ENCODE measurements around the gene VEGFA.

VEGFA gene

GRCh38 chr6:43780941-43781928 is 11.2 kb downstream of the VEGFA start:
- FAIRE-seq (no peak), DNase-seq (ENCODE audit: insufficient read length, low spot score) (no peak)

DNA sequence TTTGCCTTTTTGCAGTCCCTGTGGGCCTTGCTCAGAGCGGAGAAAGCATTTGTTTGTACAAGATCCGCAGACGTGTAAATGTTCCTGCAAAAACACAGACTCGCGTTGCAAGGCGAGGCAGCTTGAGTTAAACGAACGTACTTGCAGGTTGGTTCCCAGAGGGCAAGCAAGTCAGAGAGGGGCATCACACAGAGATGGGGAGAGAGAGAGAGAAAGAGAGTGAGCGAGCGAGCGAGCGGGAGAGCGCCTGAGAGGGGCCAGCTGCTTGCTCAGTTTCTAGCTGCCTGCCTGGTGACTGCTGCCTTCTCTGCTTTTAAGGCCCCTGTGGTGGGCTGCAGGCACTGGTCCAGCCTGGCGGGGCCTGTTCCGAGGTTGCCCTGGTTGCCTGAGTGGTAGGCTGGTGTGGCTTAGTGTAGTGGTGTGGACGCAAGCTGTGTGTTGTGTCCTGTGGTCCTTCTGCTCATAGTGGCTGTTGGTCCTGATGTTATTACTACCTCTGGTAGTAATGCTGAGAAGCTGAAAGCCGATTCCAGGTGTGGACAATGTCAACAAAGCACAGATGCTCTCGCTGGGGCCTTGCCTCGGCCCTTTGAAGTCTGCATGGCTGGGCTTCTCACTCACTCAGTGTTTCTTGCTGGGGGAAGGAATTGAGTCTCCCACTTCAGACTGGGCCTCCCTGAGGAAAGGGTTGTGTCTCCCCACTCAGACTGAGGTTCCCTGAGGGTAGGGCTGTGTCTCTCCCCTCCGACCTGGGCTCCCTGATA is 12.1 kb downstream of the VEGFA start:
- DNase-seq (ENCODE audit: insufficient read length, low spot score) (no peak), FAIRE-seq (no peak)
- TF ChIP-seq POLR2A (IDR thresholded peaks at IDR 0.05; ENCODE audit: low read depth, low read length) (no peak), POU2F2 (IDR thresholded peaks at IDR 0.05; ENCODE audit: low read depth, low read length) (no peak), PAX5 (IDR thresholded peaks at IDR 0.05; ENCODE audit: insufficient read depth, low read length, severe bottlenecking) (no peak), SPI1 (IDR thresholded peaks at IDR 0.05; ENCODE audit: low read depth, low read length) (no peak), POLR2AphosphoS5 (IDR thresholded peaks at IDR 0.05; ENCODE audit: low read depth, low read length) (no peak)

More at GRCh38 chr6:43780941-43781928, 11.2 kb downstream of the VEGFA start:
- TF ChIP-seq SPI1 (IDR thresholded peaks at IDR 0.05; ENCODE audit: low read depth, low read length) (no peak), POLR2AphosphoS5 (IDR thresholded peaks at IDR 0.05; ENCODE audit: low read depth, low read length) (no peak), POLR2A (IDR thresholded peaks at IDR 0.05; ENCODE audit: low read depth, low read length) (no peak), TAF1 (IDR thresholded peaks at IDR 0.05; ENCODE audit: low read depth, low read length) (no peak), PAX5 (IDR thresholded peaks at IDR 0.05; ENCODE audit: insufficient read depth, low read length, severe bottlenecking) (no peak), POU2F2 (IDR thresholded peaks at IDR 0.05; ENCODE audit: low read depth, low read length) (no peak)

DNA sequence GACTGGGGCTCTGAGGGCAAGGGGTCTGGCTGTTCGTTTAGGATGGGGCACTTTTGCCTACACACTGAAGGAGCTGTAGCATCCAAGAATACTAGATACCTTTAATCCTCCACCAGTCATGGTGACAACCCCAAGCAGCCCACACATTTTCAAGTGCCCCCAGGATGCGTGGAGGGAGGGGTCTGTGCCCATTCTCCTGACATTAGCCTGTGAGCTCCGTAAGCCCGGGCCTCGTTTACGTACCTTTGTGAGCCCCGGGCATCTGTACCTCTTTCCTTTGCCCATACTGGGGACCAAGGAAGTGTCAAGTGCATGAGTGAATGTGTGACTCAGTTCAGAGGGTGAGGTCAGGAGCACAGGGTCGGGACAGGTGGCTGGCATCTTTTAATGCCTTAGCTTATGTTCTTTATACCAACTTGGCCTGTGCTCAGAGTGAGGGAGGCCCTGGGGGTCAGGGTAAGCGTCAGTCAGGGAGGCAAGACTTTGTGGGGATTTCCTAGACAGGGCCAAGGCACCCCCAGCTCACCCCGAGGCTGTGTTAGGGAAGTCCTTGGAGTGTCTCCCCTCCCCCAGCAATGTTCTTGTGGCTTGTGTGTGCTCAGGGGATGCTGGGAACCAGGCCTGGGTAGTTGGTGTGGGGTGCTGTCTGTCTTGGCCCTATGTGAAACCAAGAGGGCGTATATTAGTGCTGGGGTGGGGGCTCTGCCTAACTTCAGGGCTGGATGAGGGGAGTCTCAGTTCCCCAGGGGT is 12.9 kb downstream of the VEGFA start:
- TF ChIP-seq POLR2AphosphoS5 (IDR thresholded peaks at IDR 0.05; ENCODE audit: low read depth, low read length), result no peak
- no peak for TF ChIP-seq POLR2A (IDR thresholded peaks at IDR 0.05; ENCODE audit: low read depth, low read length)
- TF ChIP-seq SPI1 (IDR thresholded peaks at IDR 0.05; ENCODE audit: low read depth, low read length), result no peak
- TF ChIP-seq POU2F2 (IDR thresholded peaks at IDR 0.05; ENCODE audit: low read depth, low read length), result no peak
- TF ChIP-seq TAF1 (IDR thresholded peaks at IDR 0.05; ENCODE audit: low read depth, low read length), result no peak
- TF ChIP-seq PAX5 (IDR thresholded peaks at IDR 0.05; ENCODE audit: insufficient read depth, low read length, severe bottlenecking), result no peak
- FAIRE-seq, result no peak
- DNase-seq (ENCODE audit: insufficient read length, low spot score), result no peak

DNA sequence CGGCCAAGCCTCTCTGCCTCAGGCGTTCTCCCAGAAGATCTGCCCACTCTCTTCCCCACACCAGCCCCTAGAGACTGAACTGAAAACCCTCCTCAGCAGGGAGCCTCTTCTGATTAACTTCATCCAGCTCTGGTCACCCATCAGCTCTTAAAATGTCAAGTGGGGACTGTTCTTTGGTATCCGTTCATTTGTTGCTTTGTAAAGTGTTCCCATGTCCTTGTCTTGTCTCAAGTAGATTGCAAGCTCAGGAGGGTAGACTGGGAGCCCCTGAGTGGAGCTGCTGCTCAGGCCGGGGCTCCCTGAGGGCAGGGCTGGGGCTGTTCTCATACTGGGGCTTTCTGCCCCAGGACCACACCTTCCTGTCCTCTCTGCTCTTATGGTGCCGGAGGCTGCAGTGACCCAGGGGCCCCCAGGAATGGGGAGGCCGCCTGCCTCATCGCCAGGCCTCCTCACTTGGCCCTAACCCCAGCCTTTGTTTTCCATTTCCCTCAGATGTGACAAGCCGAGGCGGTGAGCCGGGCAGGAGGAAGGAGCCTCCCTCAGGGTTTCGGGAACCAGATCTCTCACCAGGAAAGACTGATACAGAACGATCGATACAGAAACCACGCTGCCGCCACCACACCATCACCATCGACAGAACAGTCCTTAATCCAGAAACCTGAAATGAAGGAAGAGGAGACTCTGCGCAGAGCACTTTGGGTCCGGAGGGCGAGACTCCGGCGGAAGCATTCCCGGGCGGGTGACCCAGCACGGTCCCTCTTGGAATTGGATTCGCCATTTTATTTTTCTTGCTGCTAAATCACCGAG is 14.2 kb downstream of the VEGFA start:
- DNase-seq (ENCODE audit: insufficient read length, low spot score) (no peak), FAIRE-seq (no peak)
- no peak for TF ChIP-seq PAX5 (IDR thresholded peaks at IDR 0.05; ENCODE audit: insufficient read depth, low read length, severe bottlenecking)
- TF ChIP-seq SPI1 (IDR thresholded peaks at IDR 0.05; ENCODE audit: low read depth, low read length), result no peak
- TF ChIP-seq POLR2AphosphoS5 (IDR thresholded peaks at IDR 0.05; ENCODE audit: low read depth, low read length), result no peak
- no peak for TF ChIP-seq POLR2A (IDR thresholded peaks at IDR 0.05; ENCODE audit: low read depth, low read length)
- TF ChIP-seq POU2F2 (IDR thresholded peaks at IDR 0.05; ENCODE audit: low read depth, low read length), result no peak
- no peak for TF ChIP-seq TAF1 (IDR thresholded peaks at IDR 0.05; ENCODE audit: low read depth, low read length)

DNA sequence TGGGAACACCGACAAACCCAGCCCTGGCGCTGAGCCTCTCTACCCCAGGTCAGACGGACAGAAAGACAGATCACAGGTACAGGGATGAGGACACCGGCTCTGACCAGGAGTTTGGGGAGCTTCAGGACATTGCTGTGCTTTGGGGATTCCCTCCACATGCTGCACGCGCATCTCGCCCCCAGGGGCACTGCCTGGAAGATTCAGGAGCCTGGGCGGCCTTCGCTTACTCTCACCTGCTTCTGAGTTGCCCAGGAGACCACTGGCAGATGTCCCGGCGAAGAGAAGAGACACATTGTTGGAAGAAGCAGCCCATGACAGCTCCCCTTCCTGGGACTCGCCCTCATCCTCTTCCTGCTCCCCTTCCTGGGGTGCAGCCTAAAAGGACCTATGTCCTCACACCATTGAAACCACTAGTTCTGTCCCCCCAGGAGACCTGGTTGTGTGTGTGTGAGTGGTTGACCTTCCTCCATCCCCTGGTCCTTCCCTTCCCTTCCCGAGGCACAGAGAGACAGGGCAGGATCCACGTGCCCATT is 15.3 kb downstream of the VEGFA start:
- DNase-seq (ENCODE audit: insufficient read length, low spot score) (no peak), FAIRE-seq (no peak)
- no peak for TF ChIP-seq TAF1 (IDR thresholded peaks at IDR 0.05; ENCODE audit: low read depth, low read length)

GRCh38 chr6:43785904-43786303 is 15.9 kb downstream of the VEGFA start:
- FAIRE-seq (no peak), DNase-seq (ENCODE audit: insufficient read length, low spot score) (no peak)
- TF ChIP-seq POLR2AphosphoS5 (IDR thresholded peaks at IDR 0.05; ENCODE audit: low read depth, low read length), result no peak
- no peak for TF ChIP-seq PAX5 (IDR thresholded peaks at IDR 0.05; ENCODE audit: insufficient read depth, low read length, severe bottlenecking)
- TF ChIP-seq SPI1 (IDR thresholded peaks at IDR 0.05; ENCODE audit: low read depth, low read length), result no peak
- TF ChIP-seq POLR2A (IDR thresholded peaks at IDR 0.05; ENCODE audit: low read depth, low read length), result no peak
- no peak for TF ChIP-seq POU2F2 (IDR thresholded peaks at IDR 0.05; ENCODE audit: low read depth, low read length)
- TF ChIP-seq TAF1 (IDR thresholded peaks at IDR 0.05; ENCODE audit: low read depth, low read length), result no peak

DNA sequence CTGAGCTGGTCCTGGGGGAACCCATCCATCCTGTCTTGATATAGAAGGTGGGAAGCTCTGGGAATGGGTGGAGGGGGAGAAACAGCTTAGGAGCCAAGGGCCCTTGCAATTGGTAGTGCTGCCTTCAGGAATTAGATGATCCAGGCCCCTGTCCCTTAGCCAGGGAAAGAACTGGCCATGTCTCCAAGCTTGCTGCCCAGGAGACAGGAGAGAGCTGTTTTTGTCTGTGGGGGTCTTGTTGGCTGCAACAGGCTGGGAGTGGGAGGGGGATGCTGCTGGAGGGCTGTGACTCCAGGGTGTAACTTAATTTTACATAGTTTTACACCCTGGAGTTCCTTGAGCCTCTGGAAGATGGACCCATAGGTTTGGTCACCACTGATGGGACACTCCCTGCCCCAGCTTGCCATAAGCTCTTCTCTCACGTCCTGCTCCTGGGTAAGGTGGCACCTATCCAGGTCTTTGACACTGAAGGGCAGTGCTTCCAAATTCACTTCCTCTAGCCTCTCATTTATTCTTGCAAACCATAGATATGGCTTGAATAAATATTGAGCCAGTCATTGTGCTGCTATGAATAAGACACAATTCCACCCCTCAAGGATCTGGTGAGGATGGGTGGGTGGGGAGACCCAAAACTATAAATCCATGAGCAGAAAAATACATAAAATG is 16.8 kb downstream of the VEGFA start:
- FAIRE-seq (no peak), DNase-seq (ENCODE audit: insufficient read length, low spot score) (no peak)
- TF ChIP-seq TAF1 (IDR thresholded peaks at IDR 0.05; ENCODE audit: low read depth, low read length) (no peak), POU2F2 (IDR thresholded peaks at IDR 0.05; ENCODE audit: low read depth, low read length) (no peak), POLR2A (IDR thresholded peaks at IDR 0.05; ENCODE audit: low read depth, low read length) (no peak), POLR2AphosphoS5 (IDR thresholded peaks at IDR 0.05; ENCODE audit: low read depth, low read length) (no peak), SPI1 (IDR thresholded peaks at IDR 0.05; ENCODE audit: low read depth, low read length) (no peak), PAX5 (IDR thresholded peaks at IDR 0.05; ENCODE audit: insufficient read depth, low read length, severe bottlenecking) (no peak)

GRCh38 chr6:43788301-43788700 is 18.3 kb downstream of the VEGFA start:
- FAIRE-seq, result no peak
- no peak for DNase-seq (ENCODE audit: insufficient read length, low spot score)
- TF ChIP-seq PAX5 (IDR thresholded peaks at IDR 0.05; ENCODE audit: insufficient read depth, low read length, severe bottlenecking) (no peak), POLR2A (IDR thresholded peaks at IDR 0.05; ENCODE audit: low read depth, low read length) (no peak), TAF1 (IDR thresholded peaks at IDR 0.05; ENCODE audit: low read depth, low read length) (no peak), POLR2AphosphoS5 (IDR thresholded peaks at IDR 0.05; ENCODE audit: low read depth, low read length) (no peak), SPI1 (IDR thresholded peaks at IDR 0.05; ENCODE audit: low read depth, low read length) (no peak), POU2F2 (IDR thresholded peaks at IDR 0.05; ENCODE audit: low read depth, low read length) (no peak)

All from GM12891 (cell line).